ENCODE measurements around the gene CELF2. TPM values are rescaled to one million over a fixed set of nuclear protein-coding genes. Genes with fewer than 3 reads are reported as not detected.

CELF2 gene
- total and polyA plus RNA-seq, 9 of the 15 experiments (the other 6 are each of a cell fraction or from before 2014, with no cell fraction given): 4.0 to 20.3 (median 11.1) TPM

- H3K79me2 ChIP-seq (ENCODE audit: control insufficient read depth, insufficient read depth, low read length): no peaks in the 10 kb centered on the region
- CTCF ChIA-PET (ENCODE audit: low intra/inter-chr PET ratio): no interaction called here
- no peaks in the 10 kb centered on the region for H3K4me1 ChIP-seq (replicated peaks in 1 of 2; ENCODE audit: control insufficient read depth in 2 of 2, insufficient read depth in 2 of 2, low read length in 2 of 2)
- POLR2A ChIA-PET: no interaction called here
- peaks cover 4 to 5% of the 10 kb centered on the region in 2 experiments; a peak in 3 of 5 replicates for H3K27me3 ChIP-seq (ENCODE audit: control insufficient read depth in 2 of 2, insufficient read depth in 2 of 2, low read length in 2 of 2)
- H3K36me3 ChIP-seq (ENCODE audit: control insufficient read depth, insufficient read depth, low read length): no peaks in the 10 kb centered on the region
- H3K9me1 ChIP-seq (ENCODE audit: control insufficient read depth, insufficient read depth, low read length): no peaks in the 10 kb centered on the region
- H3K27ac ChIP-seq (ENCODE audit: extremely low read depth, low read depth, low read length): no peak overlapping the region
- no peak for FAIRE-seq
- H2AFZ ChIP-seq (ENCODE audit: low read depth, low read length): no peak overlapping the region
- ATAC-seq: no peak
- no peaks in the 10 kb centered on the region for H4K20me1 ChIP-seq (replicated peaks; ENCODE audit: control insufficient read depth, insufficient read depth, low read length)
- WGBS (ENCODE audit: insufficient coverage, low coverage, missing lambda C conversion rate): 4% methylated on average over 3 of the region's 4 CpGs
- no peak overlapping the region for H3K4me3 ChIP-seq
- in situ Hi-C loops (cut with MboI) (no loop called here), intact Hi-C loops (cut with micrococcal nuclease) (no loop called here)
- DNase-seq (ENCODE audit: extremely low read depth in 1 of 4, low spot score in 3 of 4): no peak
- TF ChIP-seq KLF16 (IDR thresholded peaks at IDR 0.05) (no peak), ZKSCAN8 (CRISPR knock-in tag; IDR thresholded peaks at IDR 0.05) (no peak), PHB2 (IDR thresholded peaks at IDR 0.05; ENCODE audit: low read depth) (no peak), HNRNPH1 (optimal IDR thresholded peaks at IDR 0.05; ENCODE audit: low read depth, low read length) (no peak), ZBTB40 (IDR thresholded peaks at IDR 0.05) (no peak), ZBTB40 (CRISPR knock-in tag; IDR thresholded peaks at IDR 0.05) (no peak), OTX1 (CRISPR knock-in tag; IDR thresholded peaks at IDR 0.05) (no peak), POLR3A (IDR thresholded peaks at IDR 0.05; ENCODE audit: borderline replicate concordance, extremely low read depth, insufficient read depth, insufficient read length) (no peak), NR0B1 (IDR thresholded peaks at IDR 0.05; ENCODE audit: partially characterized antibody) (no peak)
- no peaks in the 10 kb centered on the region for H3K9me3 ChIP-seq (replicated peaks; ENCODE audit: control insufficient read depth, insufficient read depth, low read depth, low read length)
- BruUV-seq (replicated peaks): no TSS peak
- no peak overlapping the region for H3K4me2 ChIP-seq (ENCODE audit: insufficient read depth, low read length)
- no peak overlapping the region for H3K9ac ChIP-seq (ENCODE audit: insufficient read depth in 1 of 2, low read depth in 2 of 2, low read length in 2 of 2)
These were observed 40.3 kb downstream of the CELF2 start for GRCh38 chr10:11057994-11058393.

Data from K562 (cell line).